Muscle of arm (tissue), 14 donors: ENCODE results near the gene IFIT3. TPM values are rescaled to one million over a fixed set of nuclear protein-coding genes. Genes with fewer than 3 reads are reported as not detected.
A peak's percentile ranks its signal among the peaks of the same experiment; 100 is the strongest.
"Not testable (repeated sequence)": the region's sequence is repeated elsewhere in the genome, so short reads cannot be mapped to it uniquely, and the experiment has no call there.

Experiments used
- DNase-seq: peaks from one replicate; pipeline ENCODE4 v3.0.0-alpha.2; 2013
- long read RNA-seq, 11 donors: transcript quantifications; one replicate each; lab custom pipeline, GENCODE V29; 2026
- polyA plus RNA-seq, 12 donors: library from polyadenylated mRNA; unstranded; fragments of 120-200 nt; gene quantifications; one replicate each; pipeline ENCODE4 v1.2.1, GENCODE V29; 2013; ENCODE audit not compliant: insufficient read length in 12 of 12

IFIT3 gene, protein sequence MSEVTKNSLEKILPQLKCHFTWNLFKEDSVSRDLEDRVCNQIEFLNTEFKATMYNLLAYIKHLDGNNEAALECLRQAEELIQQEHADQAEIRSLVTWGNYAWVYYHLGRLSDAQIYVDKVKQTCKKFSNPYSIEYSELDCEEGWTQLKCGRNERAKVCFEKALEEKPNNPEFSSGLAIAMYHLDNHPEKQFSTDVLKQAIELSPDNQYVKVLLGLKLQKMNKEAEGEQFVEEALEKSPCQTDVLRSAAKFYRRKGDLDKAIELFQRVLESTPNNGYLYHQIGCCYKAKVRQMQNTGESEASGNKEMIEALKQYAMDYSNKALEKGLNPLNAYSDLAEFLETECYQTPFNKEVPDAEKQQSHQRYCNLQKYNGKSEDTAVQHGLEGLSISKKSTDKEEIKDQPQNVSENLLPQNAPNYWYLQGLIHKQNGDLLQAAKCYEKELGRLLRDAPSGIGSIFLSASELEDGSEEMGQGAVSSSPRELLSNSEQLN
- 10 to 100 TPM in 3 of 12 donors, 1 to 10 TPM in 8, not detected in 1; 6.8 to 12.8 (median 9.3) TPM for polyA plus RNA-seq
- long read RNA-seq, donor 1, partial matches to known transcripts: 0 of 4 reads
- long read RNA-seq, donor 1, other reads (novel, unspliced or antisense): 0 of 4 reads
- long read RNA-seq, donor 2, partial matches to known transcripts: 0 of 5 reads
- long read RNA-seq, donor 2, other reads (novel, unspliced or antisense): 0 of 5 reads
- long read RNA-seq, donor 3, partial matches to known transcripts: 0 of 1 reads
- long read RNA-seq, donor 3, other reads (novel, unspliced or antisense): 0 of 1 reads
- long read RNA-seq, donor 4: 0 reads
- long read RNA-seq, donor 5: 0 reads
- long read RNA-seq, donor 6, partial matches to known transcripts: 0 of 2 reads
- long read RNA-seq, donor 6, other reads (novel, unspliced or antisense): 0 of 2 reads
- long read RNA-seq, donor 7, partial matches to known transcripts: 0 of 2 reads
- long read RNA-seq, donor 7, other reads (novel, unspliced or antisense): 0 of 2 reads
- long read RNA-seq, donor 8, partial matches to known transcripts: 0 of 5 reads
- long read RNA-seq, donor 8, other reads (novel, unspliced or antisense): 0 of 5 reads
- long read RNA-seq, donor 9, partial matches to known transcripts: 0 of 3 reads
- long read RNA-seq, donor 9, other reads (novel, unspliced or antisense): 0 of 3 reads
- long read RNA-seq, donor 10, partial matches to known transcripts: 0 of 5 reads
- long read RNA-seq, donor 10, other reads (novel, unspliced or antisense): 0 of 5 reads
- long read RNA-seq, donor 11, partial matches to known transcripts: 5 of 8 reads
- long read RNA-seq, donor 11, other reads (novel, unspliced or antisense): 0 of 8 reads

DNA sequence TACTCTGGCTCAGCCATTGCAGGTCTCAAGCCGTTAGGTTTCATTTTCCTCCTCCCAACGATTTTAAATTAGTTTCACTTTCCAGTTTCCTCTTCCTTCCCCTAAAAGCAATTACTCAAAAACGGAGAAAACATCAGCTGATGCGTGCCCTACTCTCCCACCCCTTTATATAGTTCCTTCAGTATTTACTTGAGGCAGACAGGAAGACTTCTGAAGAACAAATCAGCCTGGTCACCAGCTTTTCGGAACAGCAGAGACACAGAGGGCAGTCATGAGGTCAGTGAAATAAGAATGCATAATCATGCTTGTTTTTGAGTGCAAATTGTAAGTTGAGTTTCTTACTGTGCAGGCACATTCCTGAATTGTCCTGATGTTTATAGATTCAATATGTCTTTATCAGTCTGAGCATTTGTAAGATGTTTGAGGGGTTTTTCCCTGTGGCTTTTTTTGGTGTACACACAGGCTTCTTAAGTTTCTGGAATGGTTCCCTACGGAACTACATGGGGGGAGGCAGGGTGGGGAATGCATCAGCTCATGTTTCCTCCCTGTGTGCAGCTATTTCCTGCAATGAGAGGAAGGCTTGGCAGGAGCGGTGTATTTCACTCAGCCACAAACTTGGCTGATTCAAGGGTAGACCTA lies at the start of gene IFIT3:
Gene IFIT3 (plus strand): TSS at position 195 of the 639 bp plus-strand sequence. CDS start 77 bp downstream, at position 272.
- peak; percentile 87 for DNase-seq

DNA sequence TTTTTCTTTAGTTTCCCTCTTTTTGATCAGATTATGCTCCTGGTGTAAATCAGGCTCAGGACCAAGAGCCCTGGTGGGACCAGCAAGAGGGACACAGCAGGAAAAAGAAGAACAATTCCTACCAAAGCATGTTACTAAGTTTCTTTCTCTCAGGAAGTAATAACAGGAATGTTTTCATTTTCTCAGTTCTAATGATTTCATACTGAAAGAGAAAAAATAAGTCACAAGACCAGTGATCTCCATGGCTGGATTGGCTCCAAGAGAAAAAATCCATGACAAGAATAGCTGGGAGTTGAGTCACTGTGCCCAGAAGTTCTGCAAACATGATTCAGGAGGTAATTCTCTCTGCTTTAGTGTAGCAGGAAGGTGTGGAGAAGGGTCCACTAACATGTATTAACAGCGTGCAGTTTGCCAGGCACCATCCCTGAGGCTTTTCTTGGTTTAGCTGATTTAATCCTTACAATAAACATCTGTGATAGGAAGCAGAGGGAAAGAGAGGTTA lies 49.7 kb upstream of the IFIT3 start:
- peak; percentile 84 for DNase-seq

- DNase-seq: no peak
Observed at GRCh38 chr10:89278900-89279392, 48.9 kb upstream of the IFIT3 start.

DNA sequence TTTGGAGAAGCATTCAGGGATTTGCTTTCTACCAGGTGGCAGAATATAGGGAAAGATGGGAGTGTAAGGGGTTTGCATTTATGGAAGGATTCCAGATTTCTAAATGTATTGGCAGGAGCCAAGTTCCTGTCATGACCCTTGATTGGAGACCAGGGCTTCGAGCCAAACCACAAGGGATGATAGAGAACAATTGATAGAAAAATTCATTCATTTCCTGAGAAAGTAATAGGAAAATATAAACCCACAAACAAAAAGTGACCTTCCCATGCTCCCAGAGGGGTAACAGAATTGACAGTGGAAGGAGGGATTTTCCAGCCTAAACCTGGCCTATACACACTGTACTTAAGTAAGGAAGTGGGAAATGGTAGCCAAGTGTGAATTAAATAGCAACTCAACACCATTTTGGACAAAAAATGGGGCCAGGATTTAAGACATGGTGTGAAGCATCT lies 48.4 kb upstream of the IFIT3 start:
- peak; percentile 32 for DNase-seq

GRCh38 chr10:89280508-89280907 lies 47.3 kb upstream of the IFIT3 start:
- no peak for DNase-seq

GRCh38 chr10:89281606-89282395 lies 46.0 kb upstream of the IFIT3 start:
- no peak for DNase-seq

- DNase-seq: no peak
Observed at GRCh38 chr10:89283025-89283935, 44.5 kb upstream of the IFIT3 start.

DNA sequence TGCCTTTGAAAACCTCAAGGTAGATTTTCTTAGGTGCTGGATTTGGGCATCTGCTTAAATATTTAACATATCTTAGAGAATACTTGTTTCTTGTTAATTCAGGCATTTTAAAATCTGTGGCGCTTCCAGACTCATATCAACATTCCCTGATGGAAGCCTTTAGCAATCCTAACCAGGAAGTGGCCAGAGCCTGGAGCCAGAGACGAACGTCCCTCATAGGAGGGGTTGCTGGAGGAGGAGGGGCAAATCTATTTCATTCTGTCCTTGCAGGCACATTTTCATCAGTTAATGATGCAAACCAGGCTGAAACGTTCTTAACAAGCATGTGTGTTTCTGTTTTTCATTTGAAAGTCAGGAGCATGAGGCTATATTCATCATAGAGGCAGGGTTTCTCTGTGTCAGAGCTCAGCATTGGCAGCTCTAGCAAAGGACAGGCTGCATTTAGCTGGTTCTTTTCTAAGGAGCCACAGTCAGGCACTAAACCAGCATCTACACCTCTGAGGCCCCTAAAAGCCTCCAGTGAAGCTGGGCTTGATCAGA lies 43.8 kb upstream of the IFIT3 start:
- peak; percentile 83 for DNase-seq

DNA sequence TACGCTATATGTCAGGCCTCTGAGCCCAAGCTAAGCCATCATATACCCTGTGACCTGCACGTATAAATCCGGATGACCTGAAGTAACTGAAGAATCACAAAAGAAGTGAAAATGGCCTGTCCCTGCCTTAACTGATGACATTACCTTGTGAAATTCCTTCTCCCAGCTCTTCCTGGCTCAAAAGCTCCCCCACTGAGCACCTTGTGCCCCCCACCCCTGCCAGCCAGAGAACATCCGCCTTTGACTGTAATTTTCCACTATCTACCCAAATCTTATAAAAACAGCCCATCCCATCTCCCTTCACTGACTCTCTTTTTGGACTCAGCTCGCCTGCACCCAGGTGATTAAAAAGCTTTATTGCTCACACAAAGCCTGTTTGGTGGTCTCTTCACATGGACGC lies 43.1 kb upstream of the IFIT3 start:
- not testable (repeated sequence) for DNase-seq

DNA sequence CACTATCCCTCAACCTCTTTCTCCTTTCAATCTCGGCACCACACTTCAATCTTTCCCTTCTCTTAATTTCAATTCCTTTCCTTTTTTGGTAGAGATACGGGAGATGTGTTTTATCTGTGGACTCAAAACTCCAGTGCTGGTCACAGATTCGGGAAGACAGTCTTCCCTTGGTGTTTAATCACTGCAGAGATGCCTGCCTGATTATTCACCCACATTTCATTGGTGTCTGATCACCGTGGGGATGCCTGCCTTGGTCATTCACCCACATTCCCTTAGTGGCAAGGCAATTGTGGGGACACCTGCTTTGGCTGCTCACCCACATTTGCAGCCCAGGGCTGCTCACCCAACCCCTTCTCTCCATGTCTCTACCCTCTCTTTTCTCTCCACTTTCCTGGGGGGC lies 42.5 kb upstream of the IFIT3 start:
- not testable (repeated sequence) for DNase-seq

DNA sequence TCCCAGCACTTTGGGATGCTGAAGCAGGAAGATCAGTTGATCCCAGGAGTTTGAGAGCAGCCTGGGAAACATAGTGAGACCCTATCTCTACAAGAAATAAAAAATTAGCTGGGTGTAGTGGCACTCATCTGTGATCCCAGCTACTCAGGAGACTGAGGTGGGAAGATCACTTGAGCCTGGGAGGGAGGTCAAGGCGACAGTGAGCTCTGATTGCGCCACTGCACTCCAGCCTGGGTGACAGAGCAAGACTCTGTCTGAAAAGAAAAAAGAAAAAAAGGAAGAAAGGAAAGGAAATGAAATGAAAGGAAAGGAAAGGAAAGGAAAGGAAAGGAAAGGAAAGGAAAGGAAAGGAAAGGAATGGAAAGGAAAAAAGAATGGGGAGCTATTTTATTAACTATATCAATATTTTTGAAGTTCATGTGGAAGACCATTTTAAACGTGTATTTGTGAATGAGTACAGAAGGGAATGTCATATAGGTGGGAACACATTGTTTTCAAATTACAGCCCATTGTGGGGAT lies 33.0 kb upstream of the IFIT3 start:
- no peak for DNase-seq

DNA sequence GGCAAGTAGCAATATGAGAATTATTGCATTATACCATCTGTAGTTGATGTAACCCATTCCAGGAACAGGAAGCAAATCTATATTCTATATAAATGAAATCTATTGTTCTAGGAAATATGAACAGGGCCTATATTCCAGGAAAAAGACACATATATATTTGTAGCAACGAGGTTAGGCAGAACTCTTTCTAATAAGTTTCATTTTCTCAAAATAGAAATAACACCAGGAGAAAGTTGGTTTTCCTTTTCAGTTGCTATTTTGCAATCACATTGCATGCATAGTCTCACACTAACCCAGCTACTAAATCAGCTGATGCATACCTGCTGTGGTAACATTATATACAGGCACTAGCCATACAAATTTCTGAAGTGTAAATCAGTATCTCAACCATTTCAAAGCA lies 32.2 kb upstream of the IFIT3 start:
- no peak for DNase-seq

GRCh38 chr10:89296220-89296648 lies 31.6 kb upstream of the IFIT3 start:
- DNase-seq: no peak

DNA sequence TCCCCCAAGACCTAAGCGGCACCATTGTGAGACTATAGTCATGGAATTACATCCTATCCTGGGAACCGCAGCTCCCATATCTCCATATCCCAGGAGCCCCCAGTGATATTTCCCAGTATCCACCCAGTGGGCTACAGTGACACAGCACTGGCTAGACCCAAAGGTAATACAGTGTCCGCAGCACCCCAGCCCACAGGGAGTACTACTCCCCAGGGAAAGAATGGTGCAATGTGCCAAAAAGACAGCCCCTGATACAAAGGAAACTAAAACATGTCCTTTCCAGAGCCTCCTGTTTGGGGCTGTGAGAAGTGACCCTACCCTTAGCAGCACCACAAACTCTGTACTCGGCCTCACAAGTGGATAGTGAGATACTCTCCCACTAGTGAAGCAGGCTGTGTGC lies 30.4 kb upstream of the IFIT3 start:
- DNase-seq: no peak

DNA sequence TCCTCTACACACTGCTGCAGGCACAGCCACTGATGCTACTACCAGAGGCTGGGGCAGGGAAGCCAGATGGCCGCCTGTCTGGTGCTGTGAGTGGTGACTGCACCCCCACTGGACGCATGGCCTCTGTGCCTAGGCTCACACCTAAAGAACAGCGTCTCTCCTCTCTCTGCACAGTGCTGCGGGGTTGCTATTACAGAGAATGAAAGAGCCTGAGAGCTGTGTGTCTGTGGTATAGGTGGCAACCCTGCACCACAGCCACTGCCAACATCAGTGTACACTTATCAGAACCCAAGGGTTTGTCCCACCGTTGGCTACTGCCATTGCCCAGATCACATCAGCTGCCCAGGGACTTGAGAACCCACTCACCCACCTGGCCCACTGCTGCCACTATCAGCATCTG lies 30.0 kb upstream of the IFIT3 start:
- no peak for DNase-seq

- no peak for DNase-seq
Observed at GRCh38 chr10:89299031-89299430, 28.8 kb upstream of the IFIT3 start.

- DNase-seq: peak; percentile 52
Observed at GRCh38 chr10:89301232-89301631, 26.6 kb upstream of the IFIT3 start.
